Parathyroid adenoma (tissue), 2 donors: ENCODE results near the gene ZNF839.

Source experiments
- H2AFZ ChIP-seq: fragments of 300-600 bp; sonication (generic); one replicate; pipeline ENCODE4 v1.7.0; 2017; ENCODE audit warnings: antibody characterized with exemption, mild to moderate bottlenecking
- H3K27ac ChIP-seq: fragments of 300-600 bp; sonication (generic); one replicate; pipeline ENCODE4 v1.7.0; 2017
- H3K27me3 ChIP-seq: fragments of 300-600 bp; sonication (generic); one replicate; pipeline ENCODE4 v1.7.0; 2017; ENCODE audit warnings: low read length; ENCODE audit not compliant: control insufficient read depth, insufficient read depth
- H3K36me3 ChIP-seq: fragments of 300-600 bp; sonication (generic); one replicate; pipeline ENCODE4 v1.7.0; 2017; ENCODE audit warnings: low read length; ENCODE audit not compliant: control insufficient read depth, insufficient read depth
- H3K4me1 ChIP-seq: fragments of 300-600 bp; sonication (generic); one replicate; pipeline ENCODE4 v1.7.0; 2017; ENCODE audit warnings: control low read depth
- H3K4me2 ChIP-seq: fragments of 300-600 bp; sonication (generic); one replicate; pipeline ENCODE4 v1.7.0; 2017; ENCODE audit warnings: low read length
- H3K4me3 ChIP-seq: fragments of 300-600 bp; sonication (generic); one replicate; pipeline ENCODE4 v1.7.0; 2017; ENCODE audit warnings: low read depth, low read length
- H3K79me2 ChIP-seq: fragments of 300-600 bp; sonication (generic); one replicate; pipeline ENCODE4 v1.7.0; 2017; ENCODE audit warnings: control low read depth
- H3K9ac ChIP-seq: fragments of 300-600 bp; sonication (generic); one replicate; pipeline ENCODE4 v1.7.0; 2017; ENCODE audit warnings: mild to moderate bottlenecking
- H3K9me3 ChIP-seq: fragments of 300-600 bp; sonication (generic); one replicate; pipeline ENCODE4 v1.7.0; 2017; ENCODE audit warnings: low read length; ENCODE audit not compliant: control insufficient read depth
- CTCF ChIP-seq: fragments of 300-600 bp; sonication (generic); IDR thresholded peaks from one replicate; pipeline ENCODE4 v1.7.0; 2017; ENCODE audit warnings: antibody characterized with exemption, mild to moderate bottlenecking
- donor health status: primary hyperparathyroidism.

The ZNF839 gene

DNA sequence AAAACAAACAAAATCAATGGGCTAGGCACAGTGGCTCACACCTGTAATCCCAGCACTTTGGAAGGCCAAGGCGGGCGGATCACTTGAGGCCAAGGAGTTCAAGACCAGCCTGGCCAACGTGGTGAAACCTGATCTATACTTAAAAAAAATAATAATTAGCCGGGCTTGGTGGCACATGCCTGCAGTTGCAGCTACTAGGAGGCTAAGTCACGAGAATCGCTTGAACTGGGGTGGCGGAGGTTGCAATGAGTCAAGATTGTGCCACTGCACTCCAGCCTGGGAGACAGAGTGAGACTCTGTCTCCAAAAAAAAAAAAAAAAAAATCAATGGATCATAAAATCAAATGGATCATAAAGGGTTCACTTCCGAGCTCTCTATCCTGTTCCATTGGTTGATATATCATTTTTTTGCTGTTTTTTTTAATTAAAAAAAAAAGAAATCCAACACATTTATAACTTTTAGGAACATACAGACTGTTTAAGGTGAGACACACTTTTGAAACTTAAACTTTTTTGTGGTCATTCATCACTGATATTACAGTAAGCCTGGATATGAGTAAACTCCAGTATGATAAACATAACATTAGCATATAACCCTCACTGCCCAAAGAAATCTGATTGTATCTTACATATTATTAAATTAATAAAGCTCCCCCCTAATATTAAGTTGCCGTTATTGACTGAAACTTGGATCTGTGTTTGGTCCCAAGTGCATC is 36.6 kb upstream of the ZNF839 start:
- H3K4me3 ChIP-seq, result no peak overlapping the region
- H3K9ac ChIP-seq, result no peak overlapping the region
- H2AFZ ChIP-seq, result no peak overlapping the region
- no peaks in the 10 kb centered on the region for H3K36me3 ChIP-seq
- H3K4me1 ChIP-seq, result no peaks in the 10 kb centered on the region
- H3K9me3 ChIP-seq, result no peaks in the 10 kb centered on the region
- no peak overlapping the region for H3K27ac ChIP-seq
- H3K79me2 ChIP-seq, result peaks cover under 1% of the 10 kb centered on the region
- H3K27me3 ChIP-seq, result no peaks in the 10 kb centered on the region
- TF ChIP-seq CTCF, result no peak
- no peak overlapping the region for H3K4me2 ChIP-seq

- no peaks in the 10 kb centered on the region for H3K4me1 ChIP-seq
- no peak for TF ChIP-seq CTCF
- no peaks in the 10 kb centered on the region for H3K9me3 ChIP-seq
- H3K27ac ChIP-seq, result no peak overlapping the region
- no peak overlapping the region for H3K9ac ChIP-seq
- H3K79me2 ChIP-seq, result peaks cover 5% of the 10 kb centered on the region
- H3K27me3 ChIP-seq, result no peaks in the 10 kb centered on the region
- H3K36me3 ChIP-seq, result no peaks in the 10 kb centered on the region
- no peak overlapping the region for H2AFZ ChIP-seq
- no peak overlapping the region for H3K4me2 ChIP-seq
- H3K4me3 ChIP-seq, result no peak overlapping the region
Observed at GRCh38 chr14:102283631-102284129, 35.9 kb upstream of the ZNF839 start.

GRCh38 chr14:102285106-102285505 is 34.4 kb upstream of the ZNF839 start:
- no peak overlapping the region for H3K4me3 ChIP-seq
- H3K4me2 ChIP-seq, result no peak overlapping the region
- no peaks in the 10 kb centered on the region for H3K9me3 ChIP-seq
- no peak overlapping the region for H3K27ac ChIP-seq
- no peaks in the 10 kb centered on the region for H3K27me3 ChIP-seq
- H3K9ac ChIP-seq, result no peak overlapping the region
- H3K36me3 ChIP-seq, result no peaks in the 10 kb centered on the region
- no peak overlapping the region for H2AFZ ChIP-seq
- H3K79me2 ChIP-seq, result peaks cover 13% of the 10 kb centered on the region
- no peak for TF ChIP-seq CTCF
- H3K4me1 ChIP-seq, result no peaks in the 10 kb centered on the region

GRCh38 chr14:102288139-102288538 is 31.4 kb upstream of the ZNF839 start:
- Histone ChIP-seq H3K27ac (no peak overlapping the region), H3K36me3 (no peaks in the 10 kb centered on the region), H3K9me3 (no peaks in the 10 kb centered on the region), H3K79me2 (peaks cover 18% of the 10 kb centered on the region), H2AFZ (no peak overlapping the region), H3K9ac (no peak overlapping the region), H3K4me3 (no peak overlapping the region), H3K27me3 (no peaks in the 10 kb centered on the region), H3K4me2 (no peak overlapping the region), H3K4me1 (no peaks in the 10 kb centered on the region)
- no peak for TF ChIP-seq CTCF

DNA sequence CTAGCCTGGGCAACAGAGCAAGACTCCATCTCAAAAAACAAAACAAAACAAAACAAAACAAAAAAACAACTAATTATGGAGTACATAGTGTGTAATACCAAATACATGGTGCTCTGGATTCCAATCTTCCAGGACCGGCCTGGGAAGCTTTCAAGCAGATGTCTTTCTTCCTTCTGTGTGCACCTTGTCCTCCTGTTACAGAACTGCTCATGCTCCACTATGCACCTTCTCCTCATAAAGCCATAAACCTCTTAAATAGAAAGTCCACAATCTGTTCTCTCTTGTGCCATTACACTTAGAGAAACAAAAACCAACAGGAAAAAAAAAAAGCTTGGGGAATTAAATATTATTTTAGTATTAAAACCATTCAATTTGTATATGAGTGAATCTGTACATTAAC is 27.1 kb upstream of the ZNF839 start:
- no peak for TF ChIP-seq CTCF
- Histone ChIP-seq H3K9ac (no peak overlapping the region), H2AFZ (no peak overlapping the region), H3K4me3 (no peak overlapping the region), H3K27ac (no peak overlapping the region), H3K4me2 (no peak overlapping the region), H3K27me3 (no peaks in the 10 kb centered on the region), H3K4me1 (peaks cover 3% of the 10 kb centered on the region), H3K9me3 (no peaks in the 10 kb centered on the region), H3K79me2 (peaks cover 24% of the 10 kb centered on the region), H3K36me3 (no peaks in the 10 kb centered on the region)
